BJ (cell line): ENCODE measurements around the gene GABARAPL2. TPM values are rescaled to one million over a fixed set of nuclear protein-coding genes. Genes with fewer than 3 reads are reported as not detected.

Experiments used
- CTCF ChIA-PET: fragments of 350-600 bp; formaldehyde crosslinking; extraction: SDS; loops from one replicate; lab custom pipeline; 2021; ENCODE audit warnings: antibody characterized with exemption, inconsistent platforms; lab: Yijun Ruan, JAX
- POLR2A ChIA-PET: fragments of 300-600 bp; sonication (Branson Sonifier 250); formaldehyde crosslinking; extraction: SDS; loops from one replicate; lab custom pipeline; 2021; ENCODE audit warnings: antibody characterized with exemption; lab: Charles Lee
- DNase-seq: peaks from one replicate; pipeline ENCODE4 v3.0.0-alpha.2; 2011; ENCODE audit warnings: low read depth
- H3K27me3 ChIP-seq: 2 replicates; pipeline ENCODE4 v1.6.0; 2011; ENCODE audit warnings: low read length; ENCODE audit not compliant: control insufficient read depth, insufficient read depth
- H3K36me3 ChIP-seq: 2 replicates; pipeline ENCODE4 v1.5.1; 2011; ENCODE audit warnings: low read length; ENCODE audit not compliant: control insufficient read depth, insufficient read depth
- H3K4me3 ChIP-seq: 2 replicates; pipeline ENCODE4 v1.5.1; 2011; ENCODE audit warnings: low read depth, mild to moderate bottlenecking, control low read depth, low read length
- CTCF ChIP-seq: IDR thresholded peaks from 2 replicates; pipeline ENCODE4 v1.5.1; 2011; ENCODE audit warnings: low read depth, mild to moderate bottlenecking, control low read depth, inconsistent platforms, low read length, moderate library complexity; ENCODE audit not compliant: insufficient read depth
- polyA plus RNA-seq: library from polyadenylated mRNA; depleted of rRNA; stranded (reverse); fragments of >200 nt; gene quantifications from 2 replicates; pipeline ENCODE4 v1.2.3, GENCODE V29; 2011

The GABARAPL2 gene
- polyA plus RNA-seq, 1 experiment: 32.3 TPM

DNA sequence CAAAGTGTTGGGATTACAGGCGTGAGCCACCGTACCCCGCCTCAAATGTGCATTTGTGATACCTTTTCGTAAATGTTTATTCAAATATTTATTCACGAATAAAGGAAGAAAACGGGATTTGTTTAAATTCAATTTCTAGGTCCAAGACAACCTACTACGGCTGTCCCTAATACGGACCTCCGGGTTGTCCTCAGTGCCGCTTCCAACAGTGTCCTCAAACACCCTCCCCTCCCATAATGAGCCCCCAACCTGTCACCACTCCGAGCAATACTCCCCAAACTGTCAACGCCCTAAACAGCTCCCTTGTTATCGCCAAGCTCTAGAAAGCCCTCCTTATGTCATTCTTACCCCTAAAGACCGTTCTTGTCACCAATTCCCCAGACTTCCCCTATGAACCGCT is 539 bp upstream of the GABARAPL2 start:
- CTCF ChIA-PET: interaction anchor here (1.2 to 3.5 kb wide), 4 partner anchors 14 to 49 kb away, joined by 3 to 11 read pairs (median 6); no protein-coding TSS in a partner anchor
- Histone ChIP-seq H3K4me3 (peak overlapping the region; percentile 83), H3K36me3 (peaks cover 11% of the 10 kb centered on the region), H3K27me3 (peaks cover 2% of the 10 kb centered on the region; the same call in 1 of the 2 replicates)
- no peak for DNase-seq
- TF ChIP-seq CTCF: no peak
- POLR2A ChIA-PET: interaction anchor here (0.5 kb wide), 1 partner anchor 69 kb away, joined by 4 read pairs; no protein-coding TSS in a partner anchor

- CTCF ChIA-PET: interaction anchor here (0.6 to 3.5 kb wide), 5 partner anchors 9 to 94 kb away, joined by 3 to 9 read pairs (median 3); no protein-coding TSS in a partner anchor
- H3K27me3 ChIP-seq: 0 out of 2 replicates have a peak, but pooled peaks cover 2% of the 10 kb centered on the region
- TF ChIP-seq CTCF: no peak
- peaks cover 14% of the 10 kb centered on the region for H3K36me3 ChIP-seq
- no peak for DNase-seq
- peak overlapping the region; percentile 83 for H3K4me3 ChIP-seq
- POLR2A ChIA-PET: no interaction called here
These were observed 628 bp downstream of the GABARAPL2 start for GRCh38 chr16:75566758-75567255.

DNA sequence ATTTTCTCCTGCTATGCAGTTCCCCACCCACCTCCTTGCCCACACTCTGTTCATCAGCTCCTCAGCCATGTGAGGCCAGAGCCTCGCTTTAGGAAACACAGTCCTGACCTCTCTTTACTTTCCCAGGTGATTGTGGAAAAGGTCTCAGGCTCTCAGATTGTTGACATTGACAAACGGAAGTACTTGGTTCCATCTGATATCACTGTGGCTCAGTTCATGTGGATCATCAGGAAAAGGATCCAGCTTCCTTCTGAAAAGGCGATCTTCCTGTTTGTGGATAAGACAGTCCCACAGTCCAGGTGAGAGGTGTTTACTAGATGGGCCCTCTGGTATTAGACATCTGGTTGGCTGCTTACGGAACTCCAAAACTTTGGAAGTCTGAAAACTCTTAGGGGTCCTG is 1.7 kb downstream of the GABARAPL2 start:
- Histone ChIP-seq H3K4me3 (no peak overlapping the region), H3K36me3 (peaks cover 21% of the 10 kb centered on the region), H3K27me3 (0 out of 2 replicates have a peak, but pooled peaks cover 2% of the 10 kb centered on the region)
- ChIA-PET POLR2A (no interaction called here), CTCF (interaction anchor here (3.5 kb wide), 1 partner anchor 14 kb away, joined by 9 read pairs; no protein-coding TSS in a partner anchor)
- no peak for TF ChIP-seq CTCF
- no peak for DNase-seq

- Histone ChIP-seq H3K27me3 (no peaks in the 10 kb centered on the region), H3K36me3 (peaks cover 32% of the 10 kb centered on the region), H3K4me3 (no peak overlapping the region)
- DNase-seq: no peak
- ChIA-PET CTCF (no interaction called here), POLR2A (no interaction called here)
- no peak for TF ChIP-seq CTCF
These were observed 4.4 kb downstream of the GABARAPL2 start for GRCh38 chr16:75570396-75571065.

DNA sequence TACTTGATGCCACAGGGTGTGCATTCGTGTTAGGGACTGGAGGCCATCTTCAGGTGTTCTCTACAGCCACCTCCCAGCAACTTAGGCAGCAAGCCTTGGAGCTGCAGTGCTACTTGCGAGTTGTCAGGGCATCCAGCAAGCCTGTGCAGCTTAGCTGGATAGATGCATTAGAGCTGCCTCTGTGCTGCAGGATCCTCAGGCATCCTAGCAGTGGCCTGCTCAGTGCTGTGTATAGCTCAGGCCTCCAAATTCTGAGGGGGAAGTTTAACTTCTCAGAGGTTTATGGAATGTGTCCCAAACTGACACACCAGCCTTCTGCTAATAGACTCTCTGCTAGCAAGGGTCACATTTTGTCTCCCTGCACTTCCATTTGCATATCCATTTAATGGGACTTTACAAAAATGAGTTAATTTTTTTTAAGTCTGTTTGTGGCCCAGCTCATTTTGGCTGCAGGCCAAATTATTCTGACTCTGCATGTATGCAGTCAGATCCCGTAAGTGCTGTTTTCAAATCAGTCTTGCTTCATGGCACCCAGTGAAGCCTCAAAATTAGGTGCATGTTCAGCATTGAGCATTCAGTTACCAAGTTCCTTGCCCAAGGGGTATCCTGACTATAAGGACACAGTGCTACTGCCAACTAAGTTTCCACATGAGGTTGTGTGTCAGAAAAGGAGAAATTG is 6.8 kb downstream of the GABARAPL2 start:
- no peak for DNase-seq
- no peak for TF ChIP-seq CTCF
- ChIA-PET CTCF (interaction anchor here (0.7 to 1.9 kb wide), 3 partner anchors 13 to 56 kb away, joined by 3 to 6 read pairs (median 3); no protein-coding TSS in a partner anchor), POLR2A (no interaction called here)
- Histone ChIP-seq H3K4me3 (no peak overlapping the region), H3K36me3 (peaks cover 40% of the 10 kb centered on the region), H3K27me3 (no peaks in the 10 kb centered on the region)
